Superior temporal gyrus (tissue), 1 donor: ENCODE results near the gene C6orf62.
"Not testable (repeated sequence)": the region's sequence is repeated elsewhere in the genome, so short reads cannot be mapped to it uniquely, and the experiment has no call there.

Source experiments
- DNase-seq: peaks from one replicate; pipeline ENCODE4 v3.0.0-alpha.2; 2016; ENCODE audit errors: extremely low spot score

C6orf62 gene

DNA sequence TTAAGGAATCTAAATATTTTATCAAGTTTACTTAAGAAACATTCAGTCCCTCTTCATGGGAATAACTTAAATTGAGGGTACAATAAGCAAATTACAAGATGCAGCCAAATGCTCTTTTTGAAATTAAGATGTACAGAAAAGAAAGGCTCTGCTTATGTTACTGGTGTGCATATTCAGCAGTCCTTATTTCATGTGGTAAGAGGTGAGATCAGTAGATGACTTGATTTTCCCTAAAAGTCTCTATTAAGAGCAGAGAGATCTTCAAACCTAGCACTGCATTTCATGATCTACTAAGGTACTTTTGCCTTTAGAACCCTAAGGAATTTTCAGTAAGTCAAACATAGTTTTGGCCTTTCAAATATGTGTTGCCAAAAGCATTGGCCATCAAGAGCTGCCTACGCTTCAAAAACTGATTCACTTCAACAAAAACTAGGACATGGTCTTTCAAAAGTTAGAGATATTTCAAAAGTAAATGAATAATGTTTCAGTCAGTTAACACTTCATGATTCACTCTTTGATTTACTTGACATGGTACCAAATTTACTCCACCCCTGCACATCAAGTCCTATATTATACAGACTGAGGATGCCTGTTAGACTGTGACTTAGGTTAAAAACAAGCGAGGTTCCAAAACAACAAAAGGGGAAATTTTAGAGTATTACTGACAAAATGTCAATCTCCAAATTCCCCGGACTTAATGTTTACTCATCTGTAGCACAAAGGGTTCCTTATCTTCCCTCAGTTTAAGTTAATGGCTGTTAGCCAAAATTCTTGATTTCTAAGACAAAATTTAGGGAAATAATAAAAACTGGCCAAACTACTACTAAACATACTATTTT, 19.2 kb downstream of the C6orf62 start:
- DNase-seq, result no peak

DNA sequence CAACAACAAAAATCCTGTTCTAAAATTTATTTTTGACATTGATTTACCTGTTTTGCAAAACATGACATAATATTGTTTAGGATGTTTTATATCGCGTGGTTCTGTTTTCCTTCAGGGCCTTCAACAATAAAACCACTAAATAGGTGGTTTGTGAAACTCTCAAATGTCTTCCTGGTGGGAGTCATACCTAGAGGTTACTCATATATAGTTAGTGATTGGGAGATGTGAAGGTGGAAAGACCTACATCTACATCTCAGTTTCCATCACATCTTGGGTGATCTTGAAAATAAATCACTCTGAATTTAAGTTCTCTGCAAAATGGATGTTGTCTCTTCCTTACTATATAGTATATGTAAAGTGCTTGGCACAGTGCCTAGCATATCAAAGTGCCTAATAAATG, 22.9 kb downstream of the C6orf62 start:
- no peak for DNase-seq

GRCh38 chr6:24695635-24696034, 23.3 kb downstream of the C6orf62 start:
- peak; percentile 78 for DNase-seq

DNA sequence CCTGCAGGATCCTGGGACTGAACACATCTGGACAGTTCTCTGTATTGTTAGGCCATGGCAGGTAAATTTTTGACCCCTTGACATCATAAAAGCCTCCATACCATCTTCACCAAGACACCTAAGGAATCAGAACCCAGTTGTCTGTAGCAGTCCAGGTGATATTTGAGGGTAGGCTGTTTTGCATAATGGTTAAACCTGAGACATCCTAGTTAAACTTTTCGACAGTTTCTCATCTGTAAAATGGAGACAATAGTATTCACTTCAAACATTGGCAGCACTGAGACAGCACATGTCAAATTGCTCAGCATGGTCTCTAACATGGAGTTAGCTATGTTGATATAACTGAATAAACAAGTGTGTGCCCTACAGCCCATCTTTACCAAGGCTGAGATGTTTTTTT, 24.8 kb downstream of the C6orf62 start:
- DNase-seq, result no peak

DNA sequence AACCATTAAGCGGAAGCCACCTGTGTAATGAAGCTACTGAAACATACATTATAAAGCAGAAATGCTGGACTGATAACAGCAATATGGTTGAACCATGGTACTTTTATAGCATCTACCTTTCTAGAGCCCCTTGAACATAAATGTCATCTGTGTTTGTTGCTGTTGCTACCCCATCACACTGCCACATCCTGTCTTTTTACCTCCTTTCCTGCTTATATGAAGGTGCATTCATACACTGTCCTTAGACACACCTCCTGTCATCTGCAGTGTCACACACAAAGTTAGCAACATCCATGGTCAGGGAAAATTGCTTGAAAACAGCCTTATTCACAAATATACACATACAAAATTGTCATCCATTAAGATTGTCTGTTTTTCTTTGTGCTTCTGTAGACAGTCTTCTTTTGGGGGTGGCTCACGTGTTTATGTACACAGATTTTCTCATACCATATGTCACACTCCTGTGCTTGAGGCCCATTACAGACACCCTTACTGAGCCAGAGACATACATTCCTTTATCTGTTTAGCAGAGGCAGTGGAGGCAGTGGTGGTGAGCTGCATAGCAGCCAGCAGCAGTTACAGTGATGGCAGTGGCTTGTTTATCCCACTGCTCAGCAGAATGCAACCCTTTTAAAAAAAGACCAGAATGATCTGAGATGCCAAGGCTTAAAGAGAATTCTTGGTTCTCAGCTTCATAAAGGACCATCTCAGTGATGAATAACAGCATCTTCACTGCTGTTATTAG, 25.9 kb downstream of the C6orf62 start:
- DNase-seq, result no peak

GRCh38 chr6:24692415-24692814, 26.5 kb downstream of the C6orf62 start:
- no peak for DNase-seq

- DNase-seq, result no peak
These were observed 27.0 kb downstream of the C6orf62 start for GRCh38 chr6:24692003-24692402.

- DNase-seq, result no peak
These were observed 27.4 kb downstream of the C6orf62 start for GRCh38 chr6:24691550-24691949.

GRCh38 chr6:24690593-24690992, 28.4 kb downstream of the C6orf62 start:
- DNase-seq, result no peak

- DNase-seq, result no peak
These were observed 29.0 kb downstream of the C6orf62 start for GRCh38 chr6:24689964-24690363.

- no peak for DNase-seq
These were observed 32.0 kb downstream of the C6orf62 start for GRCh38 chr6:24686946-24687345.

DNA sequence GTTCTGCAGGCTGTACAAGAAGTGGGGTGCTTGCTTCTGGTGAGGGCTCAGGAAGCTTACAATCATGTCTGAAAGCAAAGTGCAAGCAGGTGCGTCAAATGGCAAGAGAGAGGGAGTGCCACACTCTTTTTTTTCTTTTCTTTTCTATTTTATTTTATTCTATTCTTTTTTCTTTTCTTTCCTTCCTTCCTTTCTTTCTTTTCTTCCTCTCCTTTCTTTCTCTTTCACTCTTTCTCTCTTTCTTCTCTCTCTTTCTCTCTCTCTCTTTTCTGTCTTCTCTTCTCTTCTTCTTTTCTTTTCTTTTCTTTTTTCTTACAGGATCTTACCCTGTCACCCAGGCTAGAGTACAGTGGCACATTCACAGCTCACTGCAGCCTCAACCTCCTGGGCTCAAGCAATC, 32.5 kb downstream of the C6orf62 start:
- DNase-seq, result no peak

- DNase-seq, result no peak
These were observed 35.4 kb downstream of the C6orf62 start for GRCh38 chr6:24683297-24684296.

GRCh38 chr6:24680582-24680981, 38.4 kb downstream of the C6orf62 start:
- no peak for DNase-seq

- not testable (repeated sequence) for DNase-seq
These were observed 40.1 kb downstream of the C6orf62 start for GRCh38 chr6:24678792-24679352.

- no peak for DNase-seq
These were observed 45.3 kb downstream of the C6orf62 start for GRCh38 chr6:24673625-24674024.

GRCh38 chr6:24672620-24673182, 46.3 kb downstream of the C6orf62 start:
- no peak for DNase-seq

- not testable (repeated sequence) for DNase-seq
These were observed 47.9 kb downstream of the C6orf62 start for GRCh38 chr6:24671077-24671476.

DNA sequence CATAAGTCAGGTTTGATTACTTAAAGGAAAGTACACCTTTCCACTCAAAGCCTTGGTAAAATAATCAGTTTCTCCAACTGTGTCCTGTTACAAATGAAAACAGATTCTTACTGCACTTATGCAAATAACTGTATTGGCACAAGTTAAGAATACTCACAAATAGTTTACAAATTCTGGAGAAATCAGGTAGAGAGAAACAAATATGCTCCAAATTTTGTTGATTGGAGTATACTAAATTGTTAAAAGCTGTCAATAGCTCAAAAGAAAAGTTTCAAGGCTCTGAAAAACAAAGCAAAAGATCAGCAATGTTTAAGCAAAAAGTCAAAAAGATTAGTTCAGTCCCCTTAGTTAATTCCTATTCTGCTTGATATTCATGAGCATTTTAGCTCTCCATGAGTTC, 48.5 kb downstream of the C6orf62 start:
- not testable (repeated sequence) for DNase-seq

- no peak for DNase-seq
These were observed 50.0 kb downstream of the C6orf62 start for GRCh38 chr6:24668997-24669361.
